RCC 7860 (cell line): ENCODE data around the gene MON2.
A peak's percentile ranks its signal among the peaks of the same experiment; 100 is the strongest.
"Not testable (repeated sequence)": the region's sequence is repeated elsewhere in the genome, so short reads cannot be mapped to it uniquely, and the experiment has no call there.

ENCODE experiments used
- DNase-seq: peaks from one replicate; pipeline ENCODE4 v3.0.0-alpha.2; 2015; ENCODE audit warnings: low spot score
- FAIRE-seq: peaks from 2 replicates; lab custom pipeline; 2012; peaks lifted over from hg19 to GRCh38; lab: Jason Lieb, UNC

Gene MON2

DNA sequence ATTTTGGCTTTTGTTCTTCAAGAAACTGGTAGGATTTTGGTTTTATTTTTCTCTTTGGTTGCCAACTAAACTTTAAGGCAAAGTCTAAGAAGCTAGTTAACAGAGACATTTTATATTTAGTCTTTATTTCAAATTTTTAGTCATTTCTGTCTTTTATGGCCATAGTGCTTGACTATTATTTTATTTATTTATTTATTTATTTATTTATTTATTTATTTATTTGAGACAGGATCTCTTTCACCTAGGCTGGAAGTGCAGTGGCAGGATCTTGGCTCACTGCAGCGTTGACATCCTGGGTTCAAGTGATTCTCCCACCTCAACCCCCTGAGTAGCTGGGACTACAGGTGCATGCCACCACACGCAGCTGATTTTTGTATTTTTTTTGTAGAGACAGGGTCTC lies 3.1 kb downstream of the MON2 start:
- no peak for FAIRE-seq
- no peak for DNase-seq

- FAIRE-seq = no peak
- DNase-seq = no peak
Observed at GRCh38 chr12:62471734-62472133, 5.1 kb downstream of the MON2 start.

GRCh38 chr12:62472472-62472871 lies 5.8 kb downstream of the MON2 start:
- no peak for FAIRE-seq
- DNase-seq = no peak

GRCh38 chr12:62481843-62482540 lies 15.4 kb downstream of the MON2 start:
- DNase-seq (no peak), FAIRE-seq (no peak)

- FAIRE-seq (no peak), DNase-seq (no peak)
Observed at GRCh38 chr12:62482769-62483168, 16.1 kb downstream of the MON2 start.

- FAIRE-seq = no peak
- DNase-seq = peak; percentile 16
Observed at GRCh38 chr12:62484233-62484632, 17.6 kb downstream of the MON2 start.

- FAIRE-seq (no peak), DNase-seq (no peak)
Observed at GRCh38 chr12:62505786-62506185, 39.2 kb downstream of the MON2 start.

GRCh38 chr12:62512901-62513300 lies 46.3 kb downstream of the MON2 start:
- DNase-seq (no peak), FAIRE-seq (no peak)

DNA sequence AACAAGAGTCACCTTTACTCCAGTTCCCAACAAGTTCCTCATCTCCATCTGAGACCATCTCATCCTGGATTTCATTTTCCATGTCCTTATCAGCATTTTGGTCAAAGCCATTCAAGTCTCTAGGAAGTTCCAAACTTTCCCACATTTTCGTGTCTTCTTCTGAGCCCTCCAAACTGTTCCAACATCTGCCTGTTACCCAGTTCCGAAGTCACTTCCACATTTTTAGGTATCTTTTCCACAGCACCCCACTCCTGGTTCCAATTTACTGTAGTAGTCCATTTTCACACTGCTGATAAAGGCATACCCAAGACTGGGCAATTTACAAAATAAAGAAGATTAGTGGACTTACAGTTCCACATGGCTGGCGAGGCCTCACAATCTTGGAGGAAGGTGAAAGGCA lies 47.5 kb downstream of the MON2 start:
- DNase-seq, FAIRE-seq: not testable (repeated sequence)

DNA sequence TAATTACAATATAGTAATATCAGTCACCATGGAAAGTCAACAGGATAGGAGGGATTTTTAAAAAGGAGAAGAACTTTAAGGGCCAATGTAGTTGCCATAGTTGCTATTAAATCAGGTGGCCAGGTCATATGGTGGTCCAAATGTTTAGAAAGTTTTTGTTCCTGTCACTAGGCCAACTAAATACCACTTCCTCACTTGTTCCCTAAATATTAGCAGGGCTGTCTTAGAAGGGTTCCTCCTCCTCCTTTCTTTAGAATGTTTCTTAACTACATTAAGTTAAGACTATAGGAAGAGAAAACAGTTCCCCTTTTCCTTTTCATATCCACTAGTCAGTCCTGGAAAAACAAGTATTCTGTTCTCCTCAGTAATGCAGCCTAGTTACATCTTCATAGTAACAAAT lies 50.3 kb downstream of the MON2 start:
- no peak for DNase-seq
- FAIRE-seq = no peak

DNA sequence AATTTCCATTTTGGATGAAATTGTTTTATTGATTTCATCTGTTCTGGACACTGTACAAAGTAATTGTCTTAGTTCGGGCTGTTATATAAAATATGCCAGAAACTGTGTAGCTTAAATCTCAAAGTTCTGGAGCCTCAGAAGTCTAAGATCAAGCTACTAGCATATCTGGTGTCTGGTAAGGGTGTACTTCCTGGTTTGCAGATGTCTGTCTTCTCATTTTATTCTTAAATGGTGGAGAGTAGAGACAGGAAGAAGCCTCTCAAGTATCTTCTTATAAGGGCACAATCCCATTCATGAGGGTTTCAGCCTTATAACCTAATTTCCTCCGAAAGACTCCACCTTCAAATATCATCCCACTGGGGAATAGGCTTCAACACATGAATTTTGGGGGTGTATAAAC lies 51.3 kb downstream of the MON2 start:
- no peak for FAIRE-seq
- DNase-seq = no peak

DNA sequence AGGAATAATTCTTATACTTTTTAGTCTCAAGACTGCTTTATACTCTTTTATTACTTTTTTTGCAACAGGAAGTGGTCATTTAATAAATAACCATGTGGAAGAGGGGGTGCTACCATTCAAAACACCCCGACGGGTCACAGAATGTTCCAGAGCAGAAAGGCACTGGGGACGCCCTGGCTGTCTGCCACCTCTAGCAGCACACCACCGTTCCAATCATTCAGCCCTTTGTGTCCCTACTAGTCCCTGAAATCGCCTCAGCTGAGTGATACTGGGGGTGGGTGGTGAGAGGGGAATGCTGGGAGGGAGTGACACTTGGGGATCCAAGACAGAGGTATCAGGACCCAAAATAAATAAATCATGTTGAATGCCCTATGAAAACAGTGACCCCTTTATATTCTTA lies 52.4 kb downstream of the MON2 start:
- FAIRE-seq (no peak), DNase-seq (no peak)

DNA sequence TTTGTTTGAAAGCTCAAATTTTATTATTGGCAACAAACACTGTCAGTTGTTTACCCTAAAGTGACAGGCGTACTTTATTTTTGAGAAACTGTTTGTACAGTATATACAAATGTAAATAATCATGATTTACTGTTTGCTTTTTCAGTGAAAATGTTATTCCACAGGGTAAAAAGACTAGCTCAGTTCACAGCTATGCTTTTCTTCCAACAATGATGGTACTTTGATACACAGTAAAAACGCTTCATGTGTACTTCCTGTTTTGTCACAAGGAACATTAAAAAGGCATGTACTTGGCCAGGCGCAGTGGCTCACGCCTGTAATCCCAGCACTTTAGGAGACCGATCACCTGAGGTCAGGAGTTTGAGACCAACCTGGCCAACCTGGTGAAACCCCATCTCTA lies 53.7 kb downstream of the MON2 start:
- DNase-seq = no peak
- no peak for FAIRE-seq

DNA sequence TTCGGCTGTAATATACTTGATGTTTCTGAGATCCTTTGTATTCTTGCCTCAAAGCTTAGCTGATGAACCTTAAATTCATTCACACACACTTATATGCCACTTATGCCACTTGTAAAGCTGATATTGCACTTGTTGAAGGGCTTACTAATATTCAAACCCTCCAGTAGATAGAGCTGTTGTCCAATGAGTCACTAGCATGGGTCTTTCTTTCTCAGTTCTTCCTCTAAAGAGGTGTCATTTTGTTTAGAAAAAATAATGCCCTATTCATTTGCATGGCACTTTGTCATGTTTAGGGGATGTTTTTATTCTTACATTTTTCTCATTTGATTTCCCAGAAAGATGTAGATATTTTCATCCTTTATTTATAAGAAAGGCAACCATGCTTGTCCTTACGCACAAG lies 56.4 kb downstream of the MON2 start:
- DNase-seq = no peak
- FAIRE-seq = no peak

DNA sequence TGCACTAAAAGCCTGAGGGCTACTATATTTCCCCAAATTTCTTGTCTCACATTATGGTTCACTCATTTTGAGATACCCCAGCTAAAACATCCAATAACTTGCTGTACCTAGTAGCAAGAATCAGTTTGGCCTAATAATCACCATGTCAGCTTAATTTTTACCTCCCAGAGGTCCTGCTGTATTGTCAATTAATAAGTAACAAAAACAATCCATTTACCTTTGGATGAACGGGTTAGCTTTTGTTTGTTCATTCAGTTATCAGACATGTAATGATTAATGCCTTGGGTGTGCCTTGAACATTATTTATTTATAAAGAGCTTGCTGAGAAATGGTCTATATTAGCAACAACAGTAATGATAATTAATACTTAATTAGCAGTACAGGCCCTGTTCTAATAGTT lies 57.0 kb downstream of the MON2 start:
- no peak for DNase-seq
- no peak for FAIRE-seq

- FAIRE-seq (no peak), DNase-seq (no peak)
Observed at GRCh38 chr12:62525271-62525670, 58.6 kb downstream of the MON2 start.

DNA sequence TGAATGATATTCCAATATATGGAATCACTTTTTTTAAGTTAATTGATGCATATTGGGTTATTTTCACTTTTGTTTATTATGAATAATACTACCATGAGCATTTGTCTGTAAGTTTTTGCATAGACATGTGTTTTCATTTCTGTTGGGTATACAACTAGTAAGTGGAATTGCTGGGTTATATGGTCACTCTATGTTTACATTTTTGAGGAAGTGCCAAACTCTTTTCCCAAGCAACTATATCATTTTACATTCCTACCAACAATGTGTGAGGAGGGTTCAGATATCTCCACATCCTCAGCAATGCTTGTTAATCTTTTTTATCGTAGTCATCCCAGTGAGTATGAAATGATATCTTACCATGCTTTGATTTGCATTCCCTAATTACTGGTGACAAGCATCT lies 64.0 kb downstream of the MON2 start:
- no peak for DNase-seq
- FAIRE-seq = no peak

- FAIRE-seq (no peak), DNase-seq (no peak)
Observed at GRCh38 chr12:62532333-62532732, 65.7 kb downstream of the MON2 start.

DNA sequence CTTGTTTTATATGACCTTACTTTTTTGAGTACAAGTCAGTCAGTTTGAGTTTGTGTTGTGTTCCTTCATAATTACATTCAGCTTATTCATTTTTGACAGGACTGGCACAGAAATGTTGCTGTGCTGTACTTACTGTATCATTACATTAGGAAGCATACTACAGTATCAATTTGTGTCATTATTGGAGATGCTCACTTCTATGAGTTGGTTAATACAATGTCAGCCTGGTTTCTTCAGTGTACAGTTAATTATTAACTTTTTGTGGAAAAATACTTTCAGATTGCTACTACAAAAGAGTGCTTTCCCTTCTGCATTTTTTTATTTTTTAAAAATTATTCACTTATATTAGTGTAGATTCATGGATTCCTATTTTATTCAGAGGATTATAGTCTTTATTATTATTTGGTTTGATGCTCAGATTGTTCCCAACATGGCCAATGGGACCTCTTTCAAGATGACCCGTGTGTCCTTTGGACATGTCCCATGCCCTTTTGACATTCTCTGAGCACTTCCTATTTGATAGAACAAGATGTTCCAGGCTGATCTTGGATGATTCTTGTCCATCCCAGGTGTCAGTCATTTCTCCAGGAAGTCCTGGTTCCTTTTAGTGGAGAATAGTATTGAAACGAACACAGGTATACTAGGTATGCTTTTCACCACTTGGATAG lies 66.6 kb downstream of the MON2 start:
- peak; percentile 18 for FAIRE-seq
- no peak for DNase-seq

- DNase-seq = peak; percentile 19
- FAIRE-seq = peak; percentile 67
Observed at GRCh38 chr12:62533755-62534107, 67.1 kb downstream of the MON2 start.

GRCh38 chr12:62536546-62536945 lies 69.9 kb downstream of the MON2 start:
- DNase-seq (no peak), FAIRE-seq (no peak)

- no peak for DNase-seq
- no peak for FAIRE-seq
Observed at GRCh38 chr12:62537551-62537950, 70.9 kb downstream of the MON2 start.

- DNase-seq (no peak), FAIRE-seq (no peak)
Observed at GRCh38 chr12:62540354-62540753, 73.7 kb downstream of the MON2 start.
